Measurements from ENCODE around the gene NFATC1. TPM values are rescaled to one million over a fixed set of nuclear protein-coding genes. Genes with fewer than 3 reads are reported as not detected.
A peak's percentile ranks its signal among the peaks of the same experiment; 100 is the strongest.

The NFATC1 gene
- total RNA-seq, 1 donor from 2014 or later, result 8.1 TPM

DNA sequence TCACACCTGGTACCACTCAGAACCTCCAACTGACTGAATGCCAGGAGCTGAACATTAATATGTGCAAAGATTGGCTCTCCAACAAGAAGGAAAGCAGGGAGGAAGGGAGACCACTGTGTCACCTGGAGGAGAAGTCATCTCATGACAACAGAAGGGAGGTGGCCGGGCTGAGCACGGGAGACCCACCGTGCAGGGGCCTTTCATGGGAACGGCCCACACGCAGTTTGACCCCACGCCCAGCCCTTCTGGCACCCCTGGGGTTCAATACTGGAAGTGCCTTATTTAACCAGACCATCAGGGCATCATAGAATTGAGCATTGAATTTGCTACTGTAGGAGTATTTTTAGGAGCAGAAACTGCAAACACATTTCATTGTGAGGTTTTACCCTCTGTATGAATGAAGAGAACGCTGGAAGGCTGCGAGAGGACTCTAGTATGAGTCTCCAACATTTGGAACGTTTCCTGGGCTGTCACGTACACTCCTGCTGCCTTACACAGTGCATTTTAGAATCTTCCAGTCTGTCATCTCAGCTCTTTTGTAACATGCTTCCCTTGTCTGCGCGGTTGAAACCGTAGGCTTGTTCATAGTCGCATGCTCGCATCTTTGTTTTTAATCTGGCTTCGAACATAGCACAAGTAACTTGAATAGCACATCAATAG, 132.1 kb downstream of the NFATC1 start:
- DNase-seq (ENCODE audit: extremely low spot score, unreplicated experiment), result no peak
- no peak overlapping the region for H3K27ac Mint-ChIP-seq (ENCODE audit: unreplicated experiment)
- H3K36me3 Mint-ChIP-seq (ENCODE audit: unreplicated experiment), result no peaks in the 10 kb centered on the region
- peaks cover 18% of the 10 kb centered on the region for H3K4me1 Mint-ChIP-seq (ENCODE audit: unreplicated experiment)
- TF ChIP-seq, protein P1, sequence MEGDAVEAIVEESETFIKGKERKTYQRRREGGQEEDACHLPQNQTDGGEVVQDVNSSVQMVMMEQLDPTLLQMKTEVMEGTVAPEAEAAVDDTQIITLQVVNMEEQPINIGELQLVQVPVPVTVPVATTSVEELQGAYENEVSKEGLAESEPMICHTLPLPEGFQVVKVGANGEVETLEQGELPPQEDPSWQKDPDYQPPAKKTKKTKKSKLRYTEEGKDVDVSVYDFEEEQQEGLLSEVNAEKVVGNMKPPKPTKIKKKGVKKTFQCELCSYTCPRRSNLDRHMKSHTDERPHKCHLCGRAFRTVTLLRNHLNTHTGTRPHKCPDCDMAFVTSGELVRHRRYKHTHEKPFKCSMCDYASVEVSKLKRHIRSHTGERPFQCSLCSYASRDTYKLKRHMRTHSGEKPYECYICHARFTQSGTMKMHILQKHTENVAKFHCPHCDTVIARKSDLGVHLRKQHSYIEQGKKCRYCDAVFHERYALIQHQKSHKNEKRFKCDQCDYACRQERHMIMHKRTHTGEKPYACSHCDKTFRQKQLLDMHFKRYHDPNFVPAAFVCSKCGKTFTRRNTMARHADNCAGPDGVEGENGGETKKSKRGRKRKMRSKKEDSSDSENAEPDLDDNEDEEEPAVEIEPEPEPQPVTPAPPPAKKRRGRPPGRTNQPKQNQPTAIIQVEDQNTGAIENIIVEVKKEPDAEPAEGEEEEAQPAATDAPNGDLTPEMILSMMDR (IDR thresholded peaks at IDR 0.05), result no peak
- H3K27me3 Mint-ChIP-seq (ENCODE audit: unreplicated experiment), result peaks cover 6% of the 10 kb centered on the region
- H3K4me3 Mint-ChIP-seq (ENCODE audit: unreplicated experiment), result no peak overlapping the region
- H3K9me3 Mint-ChIP-seq (ENCODE audit: unreplicated experiment), result no peaks in the 10 kb centered on the region

DNA sequence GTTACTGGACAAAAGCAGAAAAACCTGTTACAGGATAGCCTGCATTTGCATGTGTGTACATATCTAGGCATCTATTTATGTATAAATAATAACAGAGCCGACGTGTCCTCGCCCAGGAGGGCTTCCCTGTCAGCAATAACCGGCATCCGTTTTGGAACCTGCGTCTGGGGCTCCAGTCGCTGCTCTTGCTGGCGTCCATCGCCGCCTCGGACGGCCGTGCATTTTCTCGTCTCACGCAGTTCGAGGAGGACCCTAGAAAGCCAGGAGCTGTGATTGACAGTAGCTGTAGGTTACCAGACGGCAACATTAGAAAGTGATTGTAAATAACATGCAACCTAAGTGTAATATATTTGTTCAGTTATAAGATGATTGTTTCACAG, 132.6 kb downstream of the NFATC1 start:
- H3K36me3 Mint-ChIP-seq (ENCODE audit: unreplicated experiment), result no peaks in the 10 kb centered on the region
- peaks cover 16% of the 10 kb centered on the region for H3K4me1 Mint-ChIP-seq (ENCODE audit: unreplicated experiment)
- H3K4me3 Mint-ChIP-seq (ENCODE audit: unreplicated experiment), result no peak overlapping the region
- H3K27me3 Mint-ChIP-seq (ENCODE audit: unreplicated experiment), result peaks cover 6% of the 10 kb centered on the region
- TF ChIP-seq, protein P1 (IDR thresholded peaks at IDR 0.05), result no peak
- H3K27ac Mint-ChIP-seq (ENCODE audit: unreplicated experiment), result no peak overlapping the region
- no peak for DNase-seq (ENCODE audit: extremely low spot score, unreplicated experiment)
- H3K9me3 Mint-ChIP-seq (ENCODE audit: unreplicated experiment), result no peaks in the 10 kb centered on the region

DNA sequence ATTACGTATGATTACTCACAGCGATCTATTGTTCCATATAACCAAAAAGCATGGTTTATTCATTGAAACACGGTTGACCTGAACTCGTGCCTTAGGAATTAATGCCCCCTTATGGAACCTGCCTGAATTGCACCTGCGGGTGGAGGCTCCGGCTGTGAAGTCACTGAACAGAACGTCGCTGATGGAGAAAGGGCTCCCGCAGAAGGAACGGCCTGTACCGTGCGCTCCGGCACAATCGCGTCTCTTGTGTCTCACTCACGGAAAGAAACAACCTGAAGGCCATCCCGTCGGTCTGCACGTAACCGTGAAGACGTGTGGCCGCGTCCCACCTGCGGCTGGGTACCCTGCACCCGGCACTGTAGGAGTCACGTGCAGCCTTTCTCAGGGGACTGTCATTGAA, 133.1 kb downstream of the NFATC1 start:
- Mint-ChIP-seq H3K9me3 (ENCODE audit: unreplicated experiment) (no peaks in the 10 kb centered on the region), H3K27me3 (ENCODE audit: unreplicated experiment) (peaks cover 6% of the 10 kb centered on the region), H3K36me3 (ENCODE audit: unreplicated experiment) (no peaks in the 10 kb centered on the region), H3K27ac (ENCODE audit: unreplicated experiment) (no peak overlapping the region), H3K4me3 (ENCODE audit: unreplicated experiment) (no peak overlapping the region), H3K4me1 (ENCODE audit: unreplicated experiment) (peaks cover 15% of the 10 kb centered on the region)
- TF ChIP-seq, protein P1 (IDR thresholded peaks at IDR 0.05), result peak; percentile 95
- DNase-seq (ENCODE audit: extremely low spot score, unreplicated experiment), result no peak

DNA sequence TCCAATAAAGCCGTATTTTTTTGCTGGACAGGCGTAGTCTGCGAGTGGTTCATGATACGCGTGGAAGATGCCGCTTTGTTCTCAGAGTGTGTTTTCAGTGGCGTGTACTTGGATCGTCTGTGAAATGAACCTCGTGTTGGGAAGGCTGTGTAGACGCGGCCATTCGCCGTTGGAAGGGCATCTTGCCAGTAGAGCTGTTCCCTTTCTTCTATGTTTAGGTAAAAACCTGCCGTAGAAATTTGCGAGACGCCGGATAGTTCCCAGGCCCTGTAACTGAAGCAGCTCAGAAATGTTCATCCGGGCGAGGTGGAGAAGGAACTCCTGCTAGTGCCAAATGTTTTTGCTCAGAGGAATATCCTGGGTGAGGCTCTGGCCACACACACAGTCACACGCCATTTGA, 133.6 kb downstream of the NFATC1 start:
- Mint-ChIP-seq H3K27me3 (ENCODE audit: unreplicated experiment) (peaks cover 8% of the 10 kb centered on the region), H3K4me3 (ENCODE audit: unreplicated experiment) (no peak overlapping the region), H3K4me1 (ENCODE audit: unreplicated experiment) (peaks cover 14% of the 10 kb centered on the region), H3K27ac (ENCODE audit: unreplicated experiment) (no peak overlapping the region), H3K36me3 (ENCODE audit: unreplicated experiment) (no peaks in the 10 kb centered on the region), H3K9me3 (ENCODE audit: unreplicated experiment) (no peaks in the 10 kb centered on the region)
- DNase-seq (ENCODE audit: extremely low spot score, unreplicated experiment), result no peak
- TF ChIP-seq, protein P1 (IDR thresholded peaks at IDR 0.05), result no peak

DNA sequence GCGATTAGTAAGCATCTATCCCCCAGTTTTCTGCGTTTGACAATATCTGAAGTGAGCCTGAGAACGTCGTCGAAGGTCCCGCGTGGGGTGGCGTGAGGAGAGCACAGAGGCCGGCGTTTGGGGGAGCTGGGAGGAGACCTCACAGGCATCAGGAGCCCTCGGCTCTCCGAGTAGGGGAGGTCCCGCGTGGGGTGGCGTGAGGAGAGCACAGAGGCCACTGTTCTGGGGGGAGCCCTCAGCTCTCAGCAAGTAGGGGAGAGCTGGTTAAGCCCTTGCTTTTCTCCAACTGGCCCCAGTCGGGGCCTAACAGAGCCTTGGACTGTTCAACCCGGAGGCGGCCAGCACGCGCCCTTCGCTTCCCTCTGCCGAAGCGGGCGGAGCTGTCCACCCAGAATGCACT, 134.3 kb downstream of the NFATC1 start:
- no peak overlapping the region for H3K27ac Mint-ChIP-seq (ENCODE audit: unreplicated experiment)
- no peak for DNase-seq (ENCODE audit: extremely low spot score, unreplicated experiment)

More for the DNA sequence above, 134.3 kb downstream of the NFATC1 start:
- peaks cover 14% of the 10 kb centered on the region for H3K27me3 Mint-ChIP-seq (ENCODE audit: unreplicated experiment)
- no peaks in the 10 kb centered on the region for H3K9me3 Mint-ChIP-seq (ENCODE audit: unreplicated experiment)
- no peaks in the 10 kb centered on the region for H3K36me3 Mint-ChIP-seq (ENCODE audit: unreplicated experiment)
- H3K4me3 Mint-ChIP-seq (ENCODE audit: unreplicated experiment), result no peak overlapping the region
- H3K4me1 Mint-ChIP-seq (ENCODE audit: unreplicated experiment), result peaks cover 14% of the 10 kb centered on the region
- TF ChIP-seq, protein P1 (IDR thresholded peaks at IDR 0.05), result no peak

Measured in osteocyte (in vitro differentiated cells).